GM12878 (cell line): ENCODE results near the gene BCKDHB. TPM values are rescaled to one million over a fixed set of nuclear protein-coding genes. Genes with fewer than 3 reads are reported as not detected.

Experiments used
- ATAC-seq: fragments of 200-7000 bp; cut with Tn5 transposase; 3 replicates; pipeline ENCODE4 v1.9.1; 2020; ENCODE audit warnings: mild to moderate bottlenecking, moderate library complexity
- BruUV-seq: library from RNA; stranded (reverse); fragments of 400-500 nt; replicated peaks from 2 replicates; lab custom pipeline; 2021; lab: Mats Ljungman, UMichigan
- CTCF ChIA-PET: fragments of 300-600 bp; sonication (Branson Sonifier 250); formaldehyde crosslinking; extraction: SDS; loops from one replicate; lab custom pipeline; 2021; ENCODE audit warnings: inconsistent platforms; lab: Yijun Ruan, JAX
- POLR2A ChIA-PET: fragments of 350-600 bp; formaldehyde crosslinking; extraction: SDS; loops from one replicate; lab custom pipeline; 2021; ENCODE audit warnings: inconsistent platforms; lab: Charles Lee
- RAD21 ChIA-PET: fragments of 300-600 bp; sonication (Branson Sonifier 250); formaldehyde crosslinking; loops from one replicate; lab custom pipeline; 2023; ENCODE audit warnings: antibody characterized with exemption; ENCODE audit not compliant: unreplicated experiment; lab: Charles Lee
- SMC1A ChIA-PET: fragments of 300-600 bp; sonication (Branson Sonifier 250); formaldehyde crosslinking; loops from one replicate; lab custom pipeline; 2023; ENCODE audit not compliant: unreplicated experiment, uncharacterized antibody; lab: Charles Lee
- DNase-seq: peaks from one replicate; pipeline ENCODE4 v3.0.0-alpha.2; 2011; ENCODE audit warnings: low read depth, low spot score
- FAIRE-seq: peaks from 3 replicates; lab custom pipeline; 2011; peaks lifted over from hg19 to GRCh38; lab: Jason Lieb, UNC
- H2AFZ ChIP-seq: 2 replicates; pipeline ENCODE4 v1.6.0; 2011; ENCODE audit warnings: low read depth, low read length, control low read depth; ENCODE audit not compliant: control insufficient read depth
- H3K27ac ChIP-seq: 2 replicates; pipeline ENCODE4 v1.5.1; 2011; ENCODE audit warnings: control low read depth; ENCODE audit not compliant: control insufficient read depth, insufficient read depth
- H3K27me3 ChIP-seq, 2 experiments: replicated peaks in 1 of 2; 2 replicates each; pipeline versions ENCODE4 v1.6.0 to v1.6.1; 2011; ENCODE audit warnings: low read length in 1 of 2; ENCODE audit not compliant: control insufficient read depth in 2 of 2, insufficient read depth in 2 of 2
- H3K36me3 ChIP-seq, 2 experiments: 2 replicates each; pipeline ENCODE4 v1.5.1; 2011; ENCODE audit warnings: low read length in 1 of 2; ENCODE audit not compliant: control insufficient read depth in 2 of 2, insufficient read depth in 2 of 2
- H3K4me1 ChIP-seq: 2 replicates; pipeline ENCODE4 v1.6.1; 2011; ENCODE audit warnings: mild to moderate bottlenecking, low read length, moderate library complexity, mixed read lengths; ENCODE audit not compliant: control insufficient read depth, insufficient read depth
- H3K4me2 ChIP-seq: 2 replicates; pipeline ENCODE4 v1.6.0; 2011; ENCODE audit warnings: control low read depth; ENCODE audit not compliant: control insufficient read depth, insufficient read depth
- H3K4me3 ChIP-seq: fragments of 200-600 bp; sonication (generic); 2 replicates; pipeline ENCODE4 v1.5.1; 2016
- H3K79me2 ChIP-seq: 2 replicates; pipeline ENCODE4 v1.6.0; 2011; ENCODE audit warnings: low read length; ENCODE audit not compliant: control insufficient read depth, insufficient read depth
- H3K9ac ChIP-seq: 2 replicates; pipeline ENCODE4 v1.8.0; 2011; ENCODE audit warnings: low read length, control low read depth, mixed read lengths; ENCODE audit not compliant: control insufficient read depth, insufficient read depth
- H3K9me3 ChIP-seq: replicated peaks from 3 replicates; pipeline ENCODE4 v1.5.1; 2011; ENCODE audit warnings: mild to moderate bottlenecking, low read length; ENCODE audit not compliant: control insufficient read depth, insufficient read depth
- H4K20me1 ChIP-seq: 2 replicates; pipeline ENCODE4 v1.6.0; 2011; ENCODE audit not compliant: control insufficient read depth, insufficient read depth
- ATF2 ChIP-seq: IDR thresholded peaks from 2 replicates; pipeline ENCODE4 v1.6.1; 2012; ENCODE audit warnings: low read length, inconsistent platforms
- BCLAF1 ChIP-seq: fragments of 450-650 bp; IDR thresholded peaks from 2 replicates; pipeline ENCODE4 v1.6.1; 2017; ENCODE audit warnings: antibody characterized with exemption, mild to moderate bottlenecking, moderate library complexity
- BHLHE40 ChIP-seq, 2 experiments: fragments of 450-650 bp in 1 of 2; IDR thresholded peaks; 2 replicates each; pipeline ENCODE4 v1.6.1; 2011 to 2017; ENCODE audit warnings: low read depth in 2 of 2, borderline replicate concordance in 1 of 2, improper control_type of control experiment in 1 of 2, low read length in 1 of 2, mild to moderate bottlenecking in 1 of 2
- CBX5 ChIP-seq: sonication (generic); IDR thresholded peaks from 2 replicates; pipeline ENCODE4 v1.6.1; 2016; ENCODE audit warnings: low read depth, moderate library complexity, mild to moderate bottlenecking, inconsistent platforms
- NR2C2 ChIP-seq: IDR thresholded peaks from 2 replicates; pipeline ENCODE4 v1.6.1; 2011; ENCODE audit warnings: borderline replicate concordance, low read depth; ENCODE audit not compliant: control insufficient read depth, insufficient read length
- PRDM15 ChIP-seq: fragments of 450-650 bp; formaldehyde crosslinking; IDR thresholded peaks from 2 replicates; pipeline ENCODE4 v1.4.0; 2020; ENCODE audit warnings: mild to moderate bottlenecking, moderate library complexity
- RBBP5 ChIP-seq: fragments of 200-600 bp; sonication (generic); conservative IDR thresholded peaks from 2 replicates; pipeline ENCODE4 v1.6.1; 2016
- RUNX3 ChIP-seq: IDR thresholded peaks from 2 replicates; pipeline ENCODE4 v1.6.1; 2012; ENCODE audit warnings: low read length, inconsistent platforms
- SMARCA5 ChIP-seq: fragments of 450-650 bp; IDR thresholded peaks from 2 replicates; pipeline ENCODE4 v1.6.1; 2017; ENCODE audit warnings: mild to moderate bottlenecking
- TBL1XR1 ChIP-seq: IDR thresholded peaks from 2 replicates; pipeline ENCODE4 v1.6.1; 2012; ENCODE audit warnings: low read depth, low read length, improper control_type of control experiment
- TCF3 ChIP-seq: IDR thresholded peaks from 2 replicates; pipeline ENCODE4 v1.6.1; 2012; ENCODE audit warnings: low read depth, mild to moderate bottlenecking, low read length, borderline replicate concordance; ENCODE audit not compliant: insufficient read depth
- USF1 ChIP-seq: IDR thresholded peaks from 2 replicates; pipeline ENCODE4 v1.6.1; 2011; ENCODE audit warnings: borderline replicate concordance, low read depth, mild to moderate bottlenecking, moderate library complexity, mixed read lengths, low read length; ENCODE audit not compliant: insufficient read depth; ENCODE audit errors: extremely low read length
- YBX1 ChIP-seq: fragments of 450-650 bp; IDR thresholded peaks from 2 replicates; pipeline ENCODE4 v1.6.1; 2016; ENCODE audit warnings: antibody characterized with exemption
- ZNF207 ChIP-seq: fragments of 450-650 bp; IDR thresholded peaks from 2 replicates; pipeline ENCODE4 v1.6.1; 2014; ENCODE audit warnings: antibody characterized with exemption, mild to moderate bottlenecking, borderline replicate concordance
- in situ Hi-C: fragments of 300-500 bp; cut with MboI; formaldehyde crosslinking; loops from 9 replicates; pipeline ENCODE4 v1.14.3; 2018; ENCODE audit warnings: mixed read lengths
- intact Hi-C: fragments of 100-400 bp; cut with micrococcal nuclease; formaldehyde crosslinking; loops from one replicate; pipeline ENCODE4 v1.14.2; 2022; ENCODE audit not compliant: unreplicated experiment
- polyA plus RNA-seq, 11 experiments: library from polyadenylated mRNA; depleted of rRNA in 4 of 11; unstranded in 6 of 11; stranded (reverse) in 5 of 11; fragments of >200 nt; fragmentation: Nextera tagmentation in 4 of 11; fragmentation: Illumina TruSeq in 1 of 11; extraction: Ambion mirVana in 4 of 11; extraction: Trizol in 1 of 11; gene quantifications; 1 replicate in 1 of 11; 2 replicates in 10 of 11; pipeline versions ENCODE4 v1.2.1 to v1.2.3, GENCODE V29; 2011 to 2016; ENCODE audit warnings: inconsistent platforms in 2 of 11, missing spikeins in 2 of 11, low read depth in 1 of 11
- total RNA-seq, 4 experiments: library from RNA; depleted of rRNA in 3 of 4; stranded (reverse); fragments of >200 nt in 3 of 4; fragmentation: Illumina TruSeq in 1 of 4; extraction: Trizol in 1 of 4; gene quantifications; 2 replicates each; pipeline versions ENCODE4 v1.2.1 to v1.2.3, GENCODE V29; 2013 to 2021

Gene BCKDHB
- total and polyA plus RNA-seq, 10 of the 15 experiments (the other 5 are each of a cell fraction or from before 2014, with no cell fraction given), result 12.9 to 57.1 (median 25.3) TPM

- no peak for TF ChIP-seq NR2C2
- TF ChIP-seq ATF2, result no peak
- no peak for TF ChIP-seq TCF3
- TF ChIP-seq ZNF207, result no peak
- TF ChIP-seq SMARCA5, result no peak
Measured at GRCh38 chr6:80095600-80095999, 10.9 kb upstream of the BCKDHB start (continued).

- intact Hi-C loops (loop anchor here (10.0 kb wide), 2 partner anchors 224 to 324 kb away; no protein-coding TSS in a partner anchor), in situ Hi-C loops (loop anchor here (25.0 kb wide), 1 partner anchor 161 kb away; the partner anchor contains the start of gene ELOVL4)
- no peaks in the 10 kb centered on the region for H4K20me1 ChIP-seq
- CTCF ChIA-PET, result interaction anchor here (4.6 kb wide), 1 partner anchor 149 kb away, joined by 27 read pairs; no protein-coding TSS in a partner anchor
- no peaks in the 10 kb centered on the region for H3K27me3 ChIP-seq
- no TSS peak for BruUV-seq
- POLR2A ChIA-PET, result interaction anchor here (0.7 kb wide), 1 partner anchor 12 kb away, joined by 4 read pairs; no protein-coding TSS in a partner anchor
- ATAC-seq, result no peak
- no peak for DNase-seq
- no peak overlapping the region for H3K4me3 ChIP-seq
- no peak overlapping the region for H3K27ac ChIP-seq
- no peaks in the 10 kb centered on the region for H3K79me2 ChIP-seq
- FAIRE-seq, result no peak
- H3K4me1 ChIP-seq, result no peaks in the 10 kb centered on the region
- H3K9ac ChIP-seq, result no peak overlapping the region
- RAD21 ChIA-PET, result interaction anchor here (1.1 to 2.1 kb wide), 2 partner anchors 64 to 149 kb away, joined by 3 to 7 read pairs; no protein-coding TSS in a partner anchor
- H3K9me3 ChIP-seq, result no peaks in the 10 kb centered on the region
- SMC1A ChIA-PET, result interaction anchor here (0.6 to 2.3 kb wide), 3 partner anchors 11 to 149 kb away, joined by 3 to 6 read pairs (median 3); no protein-coding TSS in a partner anchor
- no peak overlapping the region for H3K4me2 ChIP-seq
- H3K36me3 ChIP-seq, result no peaks in the 10 kb centered on the region
- H2AFZ ChIP-seq, result no peak overlapping the region
- TF ChIP-seq YBX1, result no peak
- TF ChIP-seq TBL1XR1, result no peak
- TF ChIP-seq RUNX3, result no peak
- TF ChIP-seq BCLAF1, result no peak
- TF ChIP-seq BHLHE40 (IDR thresholded peaks at IDR 0.05; ENCODE audit: borderline replicate concordance in 1 of 2, low read depth in 2 of 2, low read length in 1 of 2), result no peak
- no peak for TF ChIP-seq RBBP5
- no peak for TF ChIP-seq PRDM15 (CRISPR knock-in tag)
- no peak for TF ChIP-seq USF1
- TF ChIP-seq CBX5, result no peak
Measured at GRCh38 chr6:80098392-80098791, 8.1 kb upstream of the BCKDHB start.
